ENCODE data around the gene GPRC6A.
"Not testable (repeated sequence)": the region's sequence is repeated elsewhere in the genome, so short reads cannot be mapped to it uniquely, and the experiment has no call there.

The GPRC6A gene, protein sequence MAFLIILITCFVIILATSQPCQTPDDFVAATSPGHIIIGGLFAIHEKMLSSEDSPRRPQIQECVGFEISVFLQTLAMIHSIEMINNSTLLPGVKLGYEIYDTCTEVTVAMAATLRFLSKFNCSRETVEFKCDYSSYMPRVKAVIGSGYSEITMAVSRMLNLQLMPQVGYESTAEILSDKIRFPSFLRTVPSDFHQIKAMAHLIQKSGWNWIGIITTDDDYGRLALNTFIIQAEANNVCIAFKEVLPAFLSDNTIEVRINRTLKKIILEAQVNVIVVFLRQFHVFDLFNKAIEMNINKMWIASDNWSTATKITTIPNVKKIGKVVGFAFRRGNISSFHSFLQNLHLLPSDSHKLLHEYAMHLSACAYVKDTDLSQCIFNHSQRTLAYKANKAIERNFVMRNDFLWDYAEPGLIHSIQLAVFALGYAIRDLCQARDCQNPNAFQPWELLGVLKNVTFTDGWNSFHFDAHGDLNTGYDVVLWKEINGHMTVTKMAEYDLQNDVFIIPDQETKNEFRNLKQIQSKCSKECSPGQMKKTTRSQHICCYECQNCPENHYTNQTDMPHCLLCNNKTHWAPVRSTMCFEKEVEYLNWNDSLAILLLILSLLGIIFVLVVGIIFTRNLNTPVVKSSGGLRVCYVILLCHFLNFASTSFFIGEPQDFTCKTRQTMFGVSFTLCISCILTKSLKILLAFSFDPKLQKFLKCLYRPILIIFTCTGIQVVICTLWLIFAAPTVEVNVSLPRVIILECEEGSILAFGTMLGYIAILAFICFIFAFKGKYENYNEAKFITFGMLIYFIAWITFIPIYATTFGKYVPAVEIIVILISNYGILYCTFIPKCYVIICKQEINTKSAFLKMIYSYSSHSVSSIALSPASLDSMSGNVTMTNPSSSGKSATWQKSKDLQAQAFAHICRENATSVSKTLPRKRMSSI

DNA sequence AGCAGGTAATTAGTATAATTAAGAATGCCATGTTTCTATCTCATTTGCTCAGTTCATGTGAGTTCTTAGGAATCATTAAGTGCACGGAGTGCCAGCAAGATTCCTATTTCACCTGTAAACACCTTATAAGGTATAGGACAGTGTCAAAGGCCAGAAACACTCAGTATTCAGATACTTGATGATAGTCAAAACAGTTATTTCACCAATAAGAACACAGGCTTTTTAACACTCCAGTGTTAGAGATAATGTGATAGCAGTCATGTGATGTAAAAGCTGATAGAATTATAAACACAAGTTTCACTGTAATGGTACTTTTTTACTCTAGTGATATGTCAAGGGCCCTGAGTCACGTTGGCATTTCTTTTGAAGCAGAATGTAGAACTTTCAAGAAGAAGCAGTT, at the start of gene GPRC6A:
TSS of gene GPRC6A (minus strand) at position 101 of the 400 bp plus-strand sequence. CDS start at position 31, 70 bp downstream.
- DNase-seq (ENCODE audit: low spot score), result no peak
- FAIRE-seq, result no peak

DNA sequence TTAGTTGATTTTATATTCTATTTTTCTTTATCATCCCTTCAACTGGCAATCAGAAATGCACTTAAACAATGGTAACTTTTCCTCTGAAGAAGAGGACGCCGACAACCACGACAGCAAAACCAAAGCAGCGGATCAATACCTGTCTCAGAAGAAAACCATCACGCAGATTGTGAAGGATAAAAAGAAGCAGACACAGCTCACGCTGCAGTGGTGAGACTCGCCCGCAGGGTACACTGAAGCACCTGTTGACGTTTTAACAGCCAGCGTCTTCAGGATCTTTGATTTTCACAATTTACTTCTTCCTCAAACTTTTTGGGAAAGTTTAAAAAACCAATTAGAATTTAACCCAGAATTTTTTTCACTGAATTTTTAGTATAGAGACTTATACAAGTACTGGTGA, 48.9 kb upstream of the GPRC6A start:
- DNase-seq (ENCODE audit: low spot score), result no peak
- no peak for FAIRE-seq

DNA sequence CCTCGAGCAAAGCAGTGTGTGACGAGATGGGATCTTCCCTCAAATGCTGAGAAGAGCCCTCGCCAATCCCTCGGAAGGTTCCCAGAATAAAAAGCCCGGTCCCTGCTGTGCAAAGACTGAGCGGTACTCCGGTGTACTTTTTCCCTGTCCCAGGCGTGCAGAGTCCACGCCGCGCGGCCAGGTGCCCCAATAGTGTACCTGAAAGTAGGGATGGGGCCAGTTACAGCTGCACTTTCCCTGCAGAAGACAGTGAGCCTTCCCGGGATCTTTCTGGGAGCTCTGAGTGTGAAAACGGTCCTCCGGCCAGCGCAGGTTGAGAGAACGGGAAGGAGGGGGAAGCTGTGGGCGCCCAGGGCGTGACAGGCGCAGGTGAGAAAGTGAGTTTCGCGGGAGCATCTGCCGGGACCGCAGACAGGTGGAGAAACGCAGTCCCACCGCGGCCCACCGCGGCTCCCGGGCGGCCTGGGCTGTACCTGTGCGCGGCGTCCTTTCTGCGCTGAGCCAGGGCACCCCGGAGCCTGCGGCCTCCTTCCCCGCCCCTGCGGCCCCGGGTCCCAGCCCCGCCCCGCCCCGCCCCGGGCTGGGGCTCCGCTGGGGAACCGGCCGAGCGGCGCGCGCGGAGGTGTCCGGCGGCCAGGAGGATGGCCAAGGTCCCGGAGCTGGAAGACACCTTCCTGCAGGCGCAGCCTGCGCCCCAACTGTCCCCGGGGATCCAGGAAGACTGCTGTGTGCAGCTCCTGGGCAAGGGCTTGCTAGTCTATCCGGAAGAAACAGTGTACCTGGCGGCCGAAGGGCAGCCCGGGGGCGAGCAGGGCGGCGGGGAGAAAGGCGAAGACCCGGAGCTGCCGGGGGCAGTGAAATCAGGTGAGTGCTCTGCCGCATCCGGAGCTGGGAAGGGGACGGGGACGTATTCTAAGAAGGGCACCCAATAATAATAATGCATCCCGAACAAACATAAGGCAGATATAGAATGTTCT, 48.0 kb upstream of the GPRC6A start, which contains the start of gene RFX6:
TSS of gene RFX6 (plus strand) at position 608 of the 977 bp plus-strand sequence. CDS start at position 642, 34 bp downstream.
- no peak for FAIRE-seq
- no peak for DNase-seq (ENCODE audit: low spot score)

DNA sequence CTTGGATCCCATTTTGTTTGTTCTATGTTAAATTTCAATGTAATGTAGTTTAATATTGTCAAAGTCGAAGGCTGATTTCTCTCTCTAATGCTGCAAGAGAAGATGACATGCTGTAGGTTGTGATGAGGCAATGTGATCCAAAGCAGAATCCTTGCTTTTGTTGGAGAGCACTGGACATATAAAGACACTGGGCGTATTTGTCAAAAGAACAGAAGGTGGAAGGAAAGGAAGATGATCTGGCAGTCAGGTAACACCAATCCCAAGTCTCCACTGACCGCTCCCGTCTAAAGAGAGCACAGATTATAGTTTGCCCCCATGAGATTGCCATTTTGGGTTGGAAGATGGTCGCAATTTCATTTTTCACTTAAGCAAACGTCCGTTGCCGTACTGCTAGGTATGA, 47.2 kb upstream of the GPRC6A start:
- no peak for DNase-seq (ENCODE audit: low spot score)
- no peak for FAIRE-seq

DNA sequence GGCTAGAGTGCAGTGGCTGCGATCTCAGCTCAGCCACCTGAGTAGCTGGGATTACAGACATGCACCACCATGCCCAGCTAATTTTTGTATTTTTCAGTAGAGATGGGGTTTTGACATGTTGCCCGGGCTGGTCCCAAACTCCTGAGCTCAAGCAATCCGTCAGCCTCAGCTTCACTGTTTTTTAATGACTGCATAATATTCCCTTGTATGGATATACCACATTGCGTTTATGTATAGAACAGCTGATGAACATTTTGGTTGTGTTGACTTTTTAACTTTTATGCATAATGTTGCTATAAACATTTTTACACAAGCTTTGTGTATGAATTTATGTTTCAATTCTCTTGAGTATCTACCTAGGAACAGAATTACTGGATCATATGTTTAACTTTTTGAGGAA, 43.9 kb upstream of the GPRC6A start:
- DNase-seq (ENCODE audit: low spot score) (no peak), FAIRE-seq (no peak)

DNA sequence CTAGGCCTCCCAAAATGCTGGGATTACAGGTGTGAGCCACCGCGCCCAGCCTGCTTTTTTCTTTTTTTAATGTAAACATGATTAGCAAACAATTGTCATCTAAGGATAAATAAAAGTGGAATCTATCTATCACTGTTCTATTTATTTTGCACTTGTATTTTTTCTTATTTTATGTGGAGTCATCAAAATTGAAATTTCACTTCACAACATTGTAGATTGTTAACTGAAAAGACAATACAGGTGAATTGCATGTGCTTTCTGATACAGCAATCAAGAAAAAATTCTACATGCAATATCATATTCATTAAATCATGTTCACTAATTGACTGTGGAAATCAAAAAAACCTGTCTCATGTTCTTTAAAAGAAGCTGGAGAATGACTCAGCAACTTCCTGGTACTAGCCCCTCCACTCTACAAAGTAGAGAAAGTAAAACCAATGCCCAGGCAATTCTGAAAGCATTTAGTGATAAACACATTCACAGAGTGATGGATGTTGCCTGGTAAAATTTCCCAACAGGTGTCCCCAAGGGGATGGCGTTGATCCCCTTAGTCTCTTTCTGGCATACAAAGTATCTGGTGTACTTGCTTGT, 37.5 kb upstream of the GPRC6A start:
- DNase-seq (ENCODE audit: low spot score) (no peak), FAIRE-seq (no peak)

DNA sequence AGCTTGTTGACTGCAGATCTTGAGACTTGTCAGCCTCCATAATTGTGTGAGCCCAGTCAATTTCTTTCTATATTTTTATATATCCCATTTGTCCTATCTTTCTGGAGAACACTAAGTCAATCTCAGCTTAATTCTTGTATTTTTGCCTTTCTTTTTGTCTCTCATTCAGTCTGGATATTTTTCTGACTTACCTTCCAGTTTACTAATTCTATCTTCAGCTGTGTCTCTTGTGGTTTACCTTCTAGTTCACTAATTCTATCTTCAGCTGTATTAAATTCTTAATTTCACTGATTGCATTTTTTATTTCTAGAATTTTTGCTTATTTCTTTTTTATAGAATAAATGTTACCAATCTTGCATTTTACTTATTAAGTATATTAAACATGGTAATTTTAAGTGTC, 30.4 kb upstream of the GPRC6A start:
- FAIRE-seq, result no peak
- DNase-seq (ENCODE audit: low spot score), result no peak

DNA sequence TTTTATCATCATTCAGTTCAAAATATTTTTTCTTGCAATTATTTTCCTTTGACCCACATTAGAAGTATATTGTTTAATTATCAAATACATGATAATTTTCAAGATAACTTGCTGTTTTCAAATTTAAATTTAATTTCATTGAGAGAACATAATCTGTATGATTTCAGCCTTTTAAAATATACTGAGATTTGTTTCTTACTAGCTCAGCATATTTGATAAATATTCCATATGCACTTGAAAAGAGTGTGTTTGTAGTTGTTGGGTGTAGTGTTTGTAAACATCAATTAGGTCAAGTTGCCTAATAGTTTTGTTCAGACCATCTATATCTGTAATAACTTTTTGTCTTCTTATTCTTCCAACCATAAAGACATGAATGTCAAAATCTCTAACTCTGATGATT, 29.2 kb upstream of the GPRC6A start:
- DNase-seq (ENCODE audit: low spot score) (no peak), FAIRE-seq (no peak)

DNA sequence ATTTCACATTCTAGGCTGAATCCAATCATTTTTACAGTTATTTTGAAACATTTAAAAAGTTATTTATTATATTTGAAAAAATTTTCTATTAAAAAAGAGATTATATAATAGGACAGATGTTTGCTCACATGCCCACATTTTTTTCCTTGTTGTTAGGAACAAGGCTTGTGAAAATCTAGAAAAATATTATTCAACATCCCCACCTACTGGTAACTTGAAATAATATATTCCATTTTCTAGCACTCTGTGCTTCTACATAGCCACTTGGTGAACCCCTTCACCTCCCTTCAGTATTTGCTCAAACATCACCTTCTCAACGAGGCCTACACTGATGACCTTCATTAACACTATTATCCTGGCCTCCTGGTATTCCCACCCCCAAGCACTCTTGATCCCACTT, 18.3 kb upstream of the GPRC6A start:
- peak; percentile 23 for DNase-seq (ENCODE audit: low spot score)
- peak; percentile 71 for FAIRE-seq

DNA sequence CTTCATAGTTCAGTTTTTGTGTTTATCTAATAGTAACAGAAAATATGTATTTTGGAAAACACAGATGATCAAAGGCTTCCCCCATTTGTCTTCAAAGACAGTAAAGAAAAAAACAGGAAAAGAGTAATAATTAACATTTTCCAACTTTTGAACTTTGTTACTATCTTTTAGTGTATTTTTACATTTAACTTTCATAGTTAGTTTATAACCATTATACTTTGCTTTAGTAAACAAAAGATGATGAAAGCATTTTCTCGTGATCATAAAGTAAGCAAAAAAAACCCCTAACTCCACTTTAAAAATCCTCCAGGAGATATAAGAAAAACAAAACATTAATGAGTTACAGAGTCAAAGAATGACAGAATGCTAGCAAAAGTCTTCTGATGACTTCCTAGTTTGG, 13.6 kb upstream of the GPRC6A start:
- FAIRE-seq, result peak; percentile 17
- no peak for DNase-seq (ENCODE audit: low spot score)

DNA sequence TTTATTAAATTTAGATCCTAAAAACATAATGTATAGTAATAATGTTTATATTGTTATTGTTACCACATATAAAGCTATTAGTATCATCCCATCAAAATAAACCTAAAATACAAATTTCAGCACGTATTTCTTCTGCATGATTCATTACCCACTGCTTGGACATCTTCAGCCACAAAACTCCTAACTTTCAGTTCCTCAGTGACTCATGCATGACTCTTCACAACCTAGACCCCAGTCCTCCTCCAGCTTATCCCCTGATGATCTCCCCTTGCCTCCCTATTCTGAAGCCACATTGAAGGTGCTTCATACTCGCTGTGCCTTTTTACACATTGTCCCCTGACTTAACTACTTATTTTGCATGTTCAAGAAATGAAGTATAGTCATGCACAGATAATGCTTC, 11.2 kb upstream of the GPRC6A start:
- DNase-seq (ENCODE audit: low spot score) (peak; percentile 67), FAIRE-seq (peak; percentile 92)

DNA sequence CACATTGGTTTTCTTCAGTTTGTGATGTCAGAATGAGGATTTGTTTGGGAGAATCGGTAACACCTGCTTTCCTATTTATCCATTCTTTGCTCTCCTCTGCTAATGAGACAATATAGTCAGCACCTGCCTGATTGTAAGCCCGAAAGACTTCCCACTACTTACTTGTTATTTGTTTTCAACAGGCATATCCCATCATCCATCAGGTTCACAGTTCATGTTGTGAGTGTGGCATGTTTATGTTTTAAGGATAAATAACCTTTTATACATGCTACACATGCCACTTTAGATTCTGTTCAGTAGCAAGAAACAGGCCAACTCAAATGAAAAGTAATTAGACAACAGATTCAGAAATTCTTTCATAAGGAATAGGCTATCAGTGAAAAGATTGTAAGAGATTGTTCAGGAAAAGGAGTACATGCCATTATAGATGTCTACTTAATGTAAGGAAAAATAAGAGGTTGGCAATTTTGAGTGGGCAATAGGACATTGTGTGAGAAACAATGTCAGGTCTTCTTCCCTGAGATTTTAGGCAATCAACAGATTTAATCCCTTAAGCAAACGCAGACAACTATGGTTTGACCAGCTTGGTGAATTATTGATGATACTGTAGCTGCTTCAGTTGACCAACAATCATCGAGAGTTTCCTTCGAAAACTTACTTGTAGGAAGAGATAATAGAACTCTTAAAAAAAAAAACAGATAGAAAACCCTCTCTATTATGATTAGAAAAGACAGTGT, 7.9 kb upstream of the GPRC6A start:
- no peak for FAIRE-seq
- DNase-seq (ENCODE audit: low spot score), result no peak

DNA sequence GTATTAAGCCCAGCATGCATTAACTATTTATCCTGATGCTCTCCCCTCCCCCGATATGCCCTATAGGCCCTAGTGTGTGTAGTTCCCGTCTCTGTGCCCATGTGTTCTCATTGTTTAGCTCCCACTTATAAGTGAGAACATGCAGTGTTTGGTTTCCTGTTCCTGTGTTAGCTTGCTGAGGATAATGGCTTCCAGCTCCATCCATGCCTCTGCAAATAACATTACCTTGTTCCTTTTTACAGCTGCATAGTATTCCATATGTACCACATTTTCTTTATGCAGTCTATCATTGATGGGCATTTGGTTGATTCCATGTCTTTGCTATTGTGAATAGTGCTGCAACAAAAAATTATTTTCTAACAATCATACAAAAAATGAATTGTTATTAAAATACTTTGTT, 5.6 kb upstream of the GPRC6A start:
- FAIRE-seq; DNase-seq (ENCODE audit: low spot score): not testable (repeated sequence)

DNA sequence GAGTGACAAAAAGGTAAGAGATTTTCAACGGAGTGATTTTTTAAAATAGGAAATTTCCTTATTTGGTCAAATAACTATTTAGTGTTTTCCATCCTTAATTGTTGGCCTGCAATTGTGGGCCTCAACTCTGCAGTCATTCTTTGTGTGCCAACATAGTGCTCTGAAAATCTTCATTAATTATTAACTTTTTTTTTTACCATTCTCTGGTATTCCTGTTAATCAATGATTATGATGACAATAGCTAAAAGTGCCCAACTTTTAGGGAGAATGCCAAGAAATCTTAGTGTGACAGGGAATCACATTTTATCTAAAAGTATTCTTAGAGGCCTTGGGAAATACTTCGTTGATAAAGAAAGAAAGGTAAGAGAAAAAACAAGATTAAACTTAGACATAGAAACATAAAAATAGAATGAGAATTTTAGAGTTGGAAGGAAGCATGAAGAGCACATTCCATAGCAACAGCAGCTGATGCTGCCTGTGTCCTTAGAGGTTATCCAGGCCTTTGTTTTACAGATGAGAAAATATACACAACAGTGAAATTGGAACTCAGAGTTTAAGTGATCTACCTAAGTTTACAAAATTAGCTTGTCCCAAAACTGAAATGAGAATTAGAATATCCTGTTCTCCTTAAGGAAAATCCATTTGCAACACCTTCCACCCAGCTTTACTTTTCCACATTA, 1.2 kb downstream of the GPRC6A start:
- FAIRE-seq (peak; percentile 70), DNase-seq (ENCODE audit: low spot score) (no peak)

DNA sequence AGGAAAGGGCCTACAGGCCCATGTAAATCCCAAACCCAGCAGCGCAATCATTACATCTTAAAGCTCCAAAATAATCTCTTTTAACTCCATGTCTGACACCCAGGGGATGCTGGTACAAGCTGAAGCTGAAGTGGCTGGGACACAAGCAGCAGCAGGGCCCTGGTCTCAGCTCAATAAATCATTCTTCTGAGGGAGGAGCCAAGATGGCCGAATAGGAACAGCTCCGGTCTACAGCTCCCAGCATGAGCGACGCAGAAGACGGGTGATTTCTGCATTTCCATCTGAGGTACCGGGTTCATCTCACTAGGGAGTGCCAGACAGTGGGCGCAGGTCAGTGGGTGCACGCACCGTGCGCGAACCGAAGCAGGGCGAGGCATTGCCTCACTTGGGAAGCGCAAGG, 12.5 kb downstream of the GPRC6A start:
- DNase-seq (ENCODE audit: low spot score); FAIRE-seq: not testable (repeated sequence)

DNA sequence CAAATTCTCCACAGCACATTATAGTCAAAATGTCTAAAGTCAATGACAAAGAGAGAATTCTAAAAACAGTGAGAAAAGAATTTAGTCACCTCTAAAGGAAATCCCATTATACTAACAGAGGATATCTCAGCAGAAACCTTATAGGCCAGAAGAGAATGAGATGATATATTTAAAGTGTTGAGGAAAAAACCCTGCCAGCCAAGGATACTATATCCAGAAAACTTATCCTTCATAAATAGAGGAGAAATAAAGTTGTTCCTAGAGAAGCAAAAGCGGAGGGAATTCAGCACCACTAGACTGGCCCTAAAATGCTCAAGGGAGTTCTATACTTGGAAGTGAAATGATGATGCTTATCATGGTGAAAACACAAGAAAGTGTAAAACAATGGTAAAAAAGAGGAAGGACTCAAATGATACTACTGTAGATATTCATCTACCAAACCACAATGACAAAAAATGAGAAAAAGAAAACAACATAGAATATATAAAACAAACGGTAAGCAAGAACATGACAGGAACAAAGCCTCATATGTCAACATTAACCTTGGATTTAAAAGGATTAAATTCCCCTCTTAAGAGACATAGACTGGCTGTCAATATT, 16.7 kb downstream of the GPRC6A start:
- FAIRE-seq (no peak), DNase-seq (ENCODE audit: low spot score) (no peak)

DNA sequence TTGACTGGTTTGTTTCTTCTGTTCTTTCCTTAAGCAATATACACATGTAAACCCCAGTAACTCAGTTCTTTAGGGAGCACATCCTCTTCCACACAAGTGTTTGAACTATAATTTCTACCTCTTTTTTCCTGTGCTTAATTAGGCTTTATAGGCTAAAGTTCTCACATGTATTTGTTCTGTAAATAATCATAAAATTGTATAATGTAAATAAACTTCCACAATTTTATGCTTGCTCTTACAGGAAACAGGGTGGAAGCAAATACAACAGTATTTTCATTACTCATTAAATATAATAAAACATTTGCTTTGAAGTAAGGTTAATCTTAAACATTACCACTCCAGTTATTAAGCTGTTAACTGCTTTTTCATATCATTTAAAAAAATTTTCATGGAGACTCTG, 26.9 kb downstream of the GPRC6A start:
- FAIRE-seq, result no peak
- no peak for DNase-seq (ENCODE audit: low spot score)

DNA sequence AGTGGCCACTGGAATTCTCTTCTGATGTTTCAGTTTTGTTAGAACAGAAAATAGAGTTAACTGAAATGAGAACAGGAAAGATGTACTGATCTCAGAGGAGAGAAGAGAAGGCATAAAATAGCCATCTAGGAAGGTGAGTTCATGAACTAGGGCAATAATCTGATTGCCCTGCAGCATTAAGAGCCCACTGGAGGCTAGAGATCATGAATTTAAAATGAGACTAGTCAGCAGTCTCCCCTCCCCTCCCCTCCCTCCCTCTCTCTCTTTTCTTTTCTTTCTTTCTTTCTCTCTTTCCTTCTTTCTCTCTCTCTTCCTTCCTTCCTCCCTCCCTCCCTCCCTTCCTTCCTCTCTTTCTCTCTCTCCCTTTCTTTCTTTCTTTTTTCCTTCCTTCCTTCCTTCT, 28.9 kb downstream of the GPRC6A start:
- FAIRE-seq (no peak), DNase-seq (ENCODE audit: low spot score) (no peak)

DNA sequence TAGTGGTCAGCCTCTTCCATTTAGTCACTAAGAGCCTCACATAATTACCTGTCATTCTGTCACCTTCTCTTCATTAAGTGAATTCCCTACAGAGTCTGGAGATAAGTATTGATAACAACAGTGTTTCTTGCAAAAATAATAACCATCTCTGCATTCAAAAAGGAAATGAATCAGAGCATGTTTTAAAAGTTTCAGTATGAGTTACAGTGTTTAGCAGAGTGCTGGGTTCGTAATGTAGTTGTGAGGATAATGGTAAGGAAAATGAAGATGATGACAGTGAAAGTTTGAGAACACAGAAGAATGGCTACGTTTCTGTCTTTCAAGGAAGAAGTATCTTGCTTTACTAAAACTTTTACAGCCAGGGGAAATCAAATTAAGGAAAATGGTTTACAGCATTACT, 31.3 kb downstream of the GPRC6A start:
- no peak for FAIRE-seq

More for the DNA sequence above, 31.3 kb downstream of the GPRC6A start:
- DNase-seq (ENCODE audit: low spot score), result no peak
